HG02852 (cell line): ENCODE data around the gene YIPF6.
A peak's percentile ranks its signal among the peaks of the same experiment; 100 is the strongest.
"Not testable (repeated sequence)": the region's sequence is repeated elsewhere in the genome, so short reads cannot be mapped to it uniquely, and the experiment has no call there.

ENCODE experiments used
- ATAC-seq: cut with Tn5 transposase; IDR thresholded peaks from one replicate; pipeline ENCODE4 v1.9.1; 2021; ENCODE audit warnings: mild to moderate bottlenecking, moderate library complexity; ENCODE audit not compliant: unreplicated experiment

Gene YIPF6

GRCh38 chrX:68498508-68499379, at the start of gene YIPF6:
YIPF6 (plus strand) TSS chrX:68499051; CDS start chrX:68499067, 16 bp downstream.
- peak; percentile 97 for ATAC-seq

GRCh38 chrX:68451720-68452119, 47.1 kb upstream of the YIPF6 start:
- no peak for ATAC-seq

GRCh38 chrX:68454476-68455150, 44.2 kb upstream of the YIPF6 start:
- no peak for ATAC-seq

- no peak for ATAC-seq
These were observed 43.7 kb upstream of the YIPF6 start for GRCh38 chrX:68455151-68455510.

- ATAC-seq: no peak
These were observed 37.8 kb upstream of the YIPF6 start for GRCh38 chrX:68461093-68461492.

- no peak for ATAC-seq
These were observed 37.3 kb upstream of the YIPF6 start for GRCh38 chrX:68461576-68461975.

GRCh38 chrX:68462197-68462596, 36.7 kb upstream of the YIPF6 start:
- ATAC-seq: no peak

- ATAC-seq: peak; percentile 67
These were observed 36.2 kb upstream of the YIPF6 start for GRCh38 chrX:68462653-68463052.

- no peak for ATAC-seq
These were observed 35.0 kb upstream of the YIPF6 start for GRCh38 chrX:68463880-68464279.

- no peak for ATAC-seq
These were observed 34.1 kb upstream of the YIPF6 start for GRCh38 chrX:68464796-68465195.

- no peak for ATAC-seq
These were observed 17.9 kb upstream of the YIPF6 start for GRCh38 chrX:68480969-68481368.

- not testable (repeated sequence) for ATAC-seq
These were observed 12.7 kb upstream of the YIPF6 start for GRCh38 chrX:68486198-68486597.

GRCh38 chrX:68487254-68487653, 11.6 kb upstream of the YIPF6 start:
- ATAC-seq: no peak

GRCh38 chrX:68487924-68488323, 10.9 kb upstream of the YIPF6 start:
- no peak for ATAC-seq

GRCh38 chrX:68488657-68489056, 10.2 kb upstream of the YIPF6 start:
- no peak for ATAC-seq

GRCh38 chrX:68490644-68491043, 8.2 kb upstream of the YIPF6 start:
- ATAC-seq: no peak

- no peak for ATAC-seq
These were observed 6.3 kb upstream of the YIPF6 start for GRCh38 chrX:68492583-68492982.

- not testable (repeated sequence) for ATAC-seq
These were observed 5.1 kb upstream of the YIPF6 start for GRCh38 chrX:68493776-68494175.

GRCh38 chrX:68498044-68498507, 775 bp upstream of the YIPF6 start:
- no peak for ATAC-seq

GRCh38 chrX:68499543-68500504, 973 bp downstream of the YIPF6 start:
- ATAC-seq: no peak
